Calu3 (cell line): ENCODE data around the gene SURF4. TPM values are rescaled to one million over a fixed set of nuclear protein-coding genes. Genes with fewer than 3 reads are reported as not detected.

Source experiments
- BruUV-seq: library from RNA; stranded (reverse); fragments of 400-500 nt; replicated peaks from 2 replicates; lab custom pipeline; 2021; lab: Mats Ljungman, UMichigan
- CTCF ChIA-PET: fragments of 300-600 bp; sonication (Branson Sonifier 250); formaldehyde crosslinking; loops from one replicate; lab custom pipeline; 2022; ENCODE audit warnings: antibody characterized with exemption; lab: Charles Lee
- DNase-seq: peaks from one replicate; pipeline ENCODE4 v3.0.0; 2022
- H3K27ac Mint-ChIP-seq: one replicate; pipeline ENCODE4 v1.8.0; 2022; ENCODE audit warnings: mixed read lengths; ENCODE audit not compliant: unreplicated experiment
- H3K27me3 Mint-ChIP-seq: one replicate; pipeline ENCODE4 v1.8.0; 2022; ENCODE audit warnings: mixed read lengths; ENCODE audit not compliant: unreplicated experiment
- H3K36me3 Mint-ChIP-seq: one replicate; pipeline ENCODE4 v1.8.0; 2022; ENCODE audit warnings: mild to moderate bottlenecking, moderate library complexity, mixed read lengths; ENCODE audit not compliant: insufficient read depth, unreplicated experiment
- H3K4me1 Mint-ChIP-seq: one replicate; pipeline ENCODE4 v1.8.0; 2022; ENCODE audit warnings: mild to moderate bottlenecking, low read depth, mixed read lengths; ENCODE audit not compliant: unreplicated experiment
- H3K4me3 Mint-ChIP-seq: one replicate; pipeline ENCODE4 v1.8.0; 2022; ENCODE audit warnings: mild to moderate bottlenecking, low read depth, moderate library complexity, mixed read lengths; ENCODE audit not compliant: unreplicated experiment
- H3K9me3 Mint-ChIP-seq: one replicate; pipeline ENCODE4 v1.8.0; 2022; ENCODE audit warnings: low read depth, mixed read lengths; ENCODE audit not compliant: unreplicated experiment
- CTCF ChIP-seq: fragments of 200-600 bp; IDR thresholded peaks from one replicate; pipeline ENCODE4 v1.8.0; 2022; ENCODE audit warnings: antibody characterized with exemption; ENCODE audit not compliant: unreplicated experiment
- intact Hi-C: fragments of 100-400 bp; cut with micrococcal nuclease; formaldehyde crosslinking; loops from one replicate; pipeline ENCODE4 v1.10.0; 2022; ENCODE audit not compliant: unreplicated experiment
- total RNA-seq: library from RNA; stranded (reverse); gene quantifications from 2 replicates; pipeline ENCODE4 v1.2.3, GENCODE V29; 2022

SURF4 gene
- total RNA-seq, 1 experiment from 2014 or later, result 129 TPM

DNA sequence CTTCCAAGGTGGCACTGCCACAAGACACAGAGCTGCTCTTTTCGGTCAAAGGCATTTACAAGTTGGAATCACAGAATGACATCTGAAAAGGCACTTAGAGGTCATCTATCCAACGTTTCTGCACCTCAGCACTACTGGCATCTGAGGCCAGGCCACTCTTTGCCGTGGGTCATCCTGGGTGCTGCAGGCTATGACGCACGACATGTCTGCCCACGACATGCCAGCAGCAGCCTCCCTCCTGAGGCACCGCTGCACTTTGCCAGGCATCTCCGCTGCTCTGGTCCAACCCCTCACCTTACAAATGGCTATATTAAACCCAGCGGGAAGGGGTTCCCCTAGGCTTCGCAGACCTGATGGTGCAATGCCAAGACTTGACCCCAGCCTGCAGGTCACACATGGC lies 8.1 kb downstream of the SURF4 start:
- no peaks in the 10 kb centered on the region for H3K27me3 Mint-ChIP-seq
- peaks cover 26% of the 10 kb centered on the region for H3K36me3 Mint-ChIP-seq
- no TSS peak for BruUV-seq
- DNase-seq, result no peak
- no peak for TF ChIP-seq CTCF
- no peaks in the 10 kb centered on the region for H3K9me3 Mint-ChIP-seq
- CTCF ChIA-PET, result no interaction called here
- no peak overlapping the region for H3K4me3 Mint-ChIP-seq
- intact Hi-C loops, result no loop called here
- peaks cover 13% of the 10 kb centered on the region for H3K4me1 Mint-ChIP-seq
- H3K27ac Mint-ChIP-seq, result no peak overlapping the region

GRCh38 chr9:133367221-133367620 lies 8.6 kb downstream of the SURF4 start:
- intact Hi-C loops, result no loop called here

DNA sequence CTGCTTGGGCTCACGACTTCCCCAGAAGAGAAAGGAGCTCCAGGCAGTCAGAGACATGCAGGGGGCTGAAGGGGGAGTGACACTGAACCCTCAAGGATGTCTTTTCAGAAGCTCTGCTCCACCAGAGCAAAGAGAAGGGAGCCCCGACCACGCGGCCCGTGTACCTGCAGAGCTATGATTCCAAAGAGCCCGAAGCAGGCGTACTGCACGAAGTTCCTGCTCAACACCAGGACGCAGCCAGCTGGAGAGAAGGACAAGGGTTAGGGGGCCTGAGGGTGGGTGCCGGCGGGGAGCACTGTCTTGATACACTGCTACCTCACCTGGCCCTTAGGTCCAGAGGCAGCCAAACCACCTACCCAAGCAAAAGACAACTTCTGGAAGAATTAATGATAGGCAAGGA lies 9.4 kb downstream of the SURF4 start:
- no peak for DNase-seq
- H3K36me3 Mint-ChIP-seq, result peaks cover 36% of the 10 kb centered on the region
- H3K27me3 Mint-ChIP-seq, result no peaks in the 10 kb centered on the region
- H3K27ac Mint-ChIP-seq, result no peak overlapping the region
- intact Hi-C loops, result no loop called here
- no TSS peak for BruUV-seq
- CTCF ChIA-PET, result no interaction called here
- no peaks in the 10 kb centered on the region for H3K9me3 Mint-ChIP-seq
- H3K4me1 Mint-ChIP-seq, result peaks cover 13% of the 10 kb centered on the region
- no peak overlapping the region for H3K4me3 Mint-ChIP-seq
- TF ChIP-seq CTCF, result no peak

More at GRCh38 chr9:133367221-133367620, 8.6 kb downstream of the SURF4 start:
- no peaks in the 10 kb centered on the region for H3K9me3 Mint-ChIP-seq
- no TSS peak for BruUV-seq
- no peak for DNase-seq
- H3K4me3 Mint-ChIP-seq, result no peak overlapping the region
- H3K4me1 Mint-ChIP-seq, result peaks cover 13% of the 10 kb centered on the region
- no peaks in the 10 kb centered on the region for H3K27me3 Mint-ChIP-seq
- no peak for TF ChIP-seq CTCF
- H3K27ac Mint-ChIP-seq, result no peak overlapping the region
- CTCF ChIA-PET, result no interaction called here
- H3K36me3 Mint-ChIP-seq, result peaks cover 32% of the 10 kb centered on the region

- H3K4me1 Mint-ChIP-seq, result peaks cover 15% of the 10 kb centered on the region
- TF ChIP-seq CTCF, result no peak
- no peaks in the 10 kb centered on the region for H3K27me3 Mint-ChIP-seq
- DNase-seq, result no peak
- BruUV-seq, result TSS peak; percentile 28
- peaks cover 51% of the 10 kb centered on the region for H3K36me3 Mint-ChIP-seq
- CTCF ChIA-PET, result no interaction called here
- no peak overlapping the region for H3K27ac Mint-ChIP-seq
- H3K9me3 Mint-ChIP-seq, result no peaks in the 10 kb centered on the region
- intact Hi-C loops, result no loop called here
- no peak overlapping the region for H3K4me3 Mint-ChIP-seq
Observed at GRCh38 chr9:133362359-133363044, 13.4 kb downstream of the SURF4 start.
